ENCODE measurements around the gene COX6A2.
A peak's percentile ranks its signal among the peaks of the same experiment; 100 is the strongest.

The COX6A2 gene

GRCh38 chr16:31410082-31410481, 18.1 kb downstream of the COX6A2 start:
- no peak for DNase-seq (ENCODE audit: low read depth in 2 of 2)

- no peak for DNase-seq (ENCODE audit: low read depth in 2 of 2)
Observed at GRCh38 chr16:31409433-31409832, 18.7 kb downstream of the COX6A2 start.

- no peak for DNase-seq (ENCODE audit: low read depth in 2 of 2)
Observed at GRCh38 chr16:31407406-31407805, 20.8 kb downstream of the COX6A2 start.

GRCh38 chr16:31404353-31405064, 23.7 kb downstream of the COX6A2 start:
- no peak for DNase-seq (ENCODE audit: low read depth in 2 of 2)

GRCh38 chr16:31403590-31404352, 24.4 kb downstream of the COX6A2 start:
- no peak for DNase-seq (ENCODE audit: low read depth in 2 of 2)

GRCh38 chr16:31402687-31403086, 25.5 kb downstream of the COX6A2 start:
- DNase-seq (ENCODE audit: low read depth in 2 of 2): no peak

- DNase-seq (ENCODE audit: low read depth in 2 of 2): no peak
Observed at GRCh38 chr16:31401436-31401835, 26.7 kb downstream of the COX6A2 start.

GRCh38 chr16:31400191-31400590, 28.0 kb downstream of the COX6A2 start:
- DNase-seq (ENCODE audit: low read depth in 2 of 2): no peak

- no peak for DNase-seq (ENCODE audit: low read depth in 2 of 2)
Observed at GRCh38 chr16:31397701-31398100, 30.5 kb downstream of the COX6A2 start.

GRCh38 chr16:31397096-31397660, 31.0 kb downstream of the COX6A2 start:
- no peak for DNase-seq (ENCODE audit: low read depth in 2 of 2)

- no peak for DNase-seq (ENCODE audit: low read depth in 2 of 2)
Observed at GRCh38 chr16:31395647-31396046, 32.5 kb downstream of the COX6A2 start.

GRCh38 chr16:31393056-31393455, 35.1 kb downstream of the COX6A2 start, which contains the start of gene ITGAD:
ITGAD (plus strand) TSS chr16:31393335; CDS start chr16:31393361, 26 bp downstream.
- no peak for DNase-seq (ENCODE audit: low read depth in 2 of 2)

- DNase-seq (ENCODE audit: low read depth in 2 of 2): no peak
Observed at GRCh38 chr16:31390504-31391041, 37.6 kb downstream of the COX6A2 start.

- DNase-seq (ENCODE audit: low read depth in 2 of 2): no peak
Observed at GRCh38 chr16:31388535-31388934, 39.6 kb downstream of the COX6A2 start.

- DNase-seq (ENCODE audit: low read depth in 2 of 2): peak in 1 of 2 donors; percentile 26
Observed at GRCh38 chr16:31386157-31386984, 41.8 kb downstream of the COX6A2 start.

- no peak for DNase-seq (ENCODE audit: low read depth in 2 of 2)
Observed at GRCh38 chr16:31385680-31386079, 42.5 kb downstream of the COX6A2 start.

GRCh38 chr16:31382485-31383161, 45.5 kb downstream of the COX6A2 start:
- peak; percentile 60 to 61 for DNase-seq (ENCODE audit: low read depth in 2 of 2)

GRCh38 chr16:31380201-31380600, 48.0 kb downstream of the COX6A2 start:
- DNase-seq (ENCODE audit: low read depth in 2 of 2): no peak

Measured in stimulated activated CD4-positive, alpha-beta T cell treated with anti-CD3 and anti-CD28 coated beads, Interleukin-4, amount 100 ng/mL, for 48 hours (primary cell).